NCI-H1694 (cell line): ENCODE measurements around the gene ZNF740.
"Not testable (repeated sequence)": the region's sequence is repeated elsewhere in the genome, so short reads cannot be mapped to it uniquely, and the experiment has no call there.

Source experiments
- DNase-seq: peaks from one replicate; lab custom pipeline; 2025; lab: John Stamatoyannopoulos, UW

ZNF740 gene

GRCh38 chr12:53180220-53180930, at the start of gene ZNF740, which contains the start of gene CSAD:
TSS of gene ZNF740 (plus strand) at chr12:53180722. CDS start at chr12:53181984, 1,262 bp downstream.
TSS of gene CSAD (minus strand) at chr12:53180925. CDS start at chr12:53173470, 7,455 bp downstream.
- DNase-seq = peak; percentile 83

GRCh38 chr12:53131844-53132243, 48.7 kb upstream of the ZNF740 start:
- DNase-seq = no peak

- no peak for DNase-seq
These were observed 46.8 kb upstream of the ZNF740 start for GRCh38 chr12:53133722-53134121.

GRCh38 chr12:53143355-53143754, 37.2 kb upstream of the ZNF740 start:
- no peak for DNase-seq

- no peak for DNase-seq
These were observed 34.9 kb upstream of the ZNF740 start for GRCh38 chr12:53145383-53146260.

- DNase-seq = no peak
These were observed 33.3 kb upstream of the ZNF740 start for GRCh38 chr12:53147181-53147580.

- no peak for DNase-seq
These were observed 32.9 kb upstream of the ZNF740 start for GRCh38 chr12:53147653-53148052.

GRCh38 chr12:53151039-53151438, 29.5 kb upstream of the ZNF740 start:
- no peak for DNase-seq

- no peak for DNase-seq
These were observed 28.1 kb upstream of the ZNF740 start for GRCh38 chr12:53152390-53152789.

- peak; percentile 73 for DNase-seq
These were observed 21.2 kb upstream of the ZNF740 start for GRCh38 chr12:53159195-53159839.

GRCh38 chr12:53160000-53160399, 20.5 kb upstream of the ZNF740 start:
- DNase-seq = no peak

GRCh38 chr12:53160673-53161072, 19.8 kb upstream of the ZNF740 start:
- DNase-seq = no peak

GRCh38 chr12:53161119-53161911, 19.2 kb upstream of the ZNF740 start:
- no peak for DNase-seq

- DNase-seq = not testable (repeated sequence)
These were observed 17.5 kb upstream of the ZNF740 start for GRCh38 chr12:53163008-53163407.

- DNase-seq = no peak
These were observed 13.7 kb upstream of the ZNF740 start for GRCh38 chr12:53166837-53167236.

GRCh38 chr12:53169644-53170043, 10.9 kb upstream of the ZNF740 start:
- no peak for DNase-seq

GRCh38 chr12:53170215-53170614, 10.3 kb upstream of the ZNF740 start:
- DNase-seq = no peak

GRCh38 chr12:53170876-53171724, 9.4 kb upstream of the ZNF740 start:
- no peak for DNase-seq

GRCh38 chr12:53171725-53172329, 8.7 kb upstream of the ZNF740 start:
- DNase-seq = no peak

GRCh38 chr12:53172352-53172751, 8.2 kb upstream of the ZNF740 start:
- DNase-seq = no peak
